Adrenal gland (tissue), 12 donors: Measurements from ENCODE around the gene NSA2. TPM values are rescaled to one million over a fixed set of nuclear protein-coding genes. Genes with fewer than 3 reads are reported as not detected.
"Not testable (repeated sequence)": the region's sequence is repeated elsewhere in the genome, so short reads cannot be mapped to it uniquely, and the experiment has no call there.

ENCODE experiments used
- DNase-seq, 7 donors: peaks; one replicate each; pipeline ENCODE4 v3.0.0-alpha.2; 2019 to 2020
- H3K27ac ChIP-seq, 5 donors: fragments of 200-600 bp; sonication (generic) in 4 of 5; 1 replicate in 3 of 5; 2 replicates in 2 of 5; pipeline versions ENCODE4 v1.5.1 to v1.8.0; 2016 to 2020; ENCODE audit warnings: mild to moderate bottlenecking in 1 of 5
- H3K27me3 ChIP-seq: fragments of 200-600 bp; 2 replicates; pipeline ENCODE4 v1.8.0; 2021
- H3K36me3 ChIP-seq, 2 donors: fragments of 200-600 bp; replicated peaks in 1 of 2; 1 replicate in 1 of 2; 2 replicates in 1 of 2; pipeline versions ENCODE4 v1.5.1 to v1.8.0; 2018 to 2022
- H3K4me1 ChIP-seq, 2 donors: fragments of 200-600 bp; replicated peaks in 1 of 2; 1 replicate in 1 of 2; 2 replicates in 1 of 2; pipeline versions ENCODE4 v1.5.1 to v1.8.0; 2018 to 2021
- H3K4me3 ChIP-seq, 4 donors: fragments of 200-600 bp; sonication (generic) in 3 of 4; one replicate each; pipeline ENCODE4 v1.5.1; 2016 to 2018
- H3K9me3 ChIP-seq, 3 donors: fragments of 200-600 bp; sonication (generic) in 1 of 3; replicated peaks in 1 of 3; 1 replicate in 2 of 3; 2 replicates in 1 of 3; pipeline versions ENCODE4 v1.5.1 to v1.8.0; 2016 to 2021
- POLR2A ChIP-seq, 2 donors: fragments of 450-650 bp; IDR thresholded peaks; one replicate each; pipeline ENCODE4 v1.6.1; 2017; ENCODE audit warnings: antibody characterized with exemption in 2 of 2, mild to moderate bottlenecking in 2 of 2, moderate library complexity in 1 of 2
- WGBS, 4 donors: extraction: QIAGEN DNeasy Blood & Tissue Kit in 2 of 4; methylation state at CpG; one replicate each; pipeline versions ENCODE4 v1.1.5 to v1.1.7; 2013 to 2017; 5-methylcytosine and 5-hydroxymethylcytosine counted together
- intact Hi-C, 2 donors: fragments of 100-400 bp; cut with DNase I; formaldehyde crosslinking; loops; one replicate each; pipeline versions ENCODE4 v1.14.1 to v1.15.0; 2022 to 2023
- polyA plus RNA-seq, 3 donors: library from polyadenylated mRNA; stranded (reverse); fragments of 200-250 nt in 2 of 3; fragments of 350-450 nt in 1 of 3; fragmentation: Illumina TruSeq in 1 of 3; extraction: RNeasy Lipid Tissue Mini Kit (QIAGEN cat#74804) in 1 of 3; gene quantifications; one replicate each; pipeline ENCODE4 v1.2.3, GENCODE V29; 2013 to 2014
- total RNA-seq, 9 donors: library from RNA; depleted of rRNA in 4 of 9; stranded (reverse); fragments of >200 nt in 4 of 9; fragments of 120-200 nt in 1 of 9; fragmentation: NEBNext Ultra II Directional in 1 of 9; extraction: Animal tissue kit (Norgen Biotek cat#: 25700) in 1 of 9; gene quantifications; one replicate each; pipeline versions ENCODE4 v1.1.0 to v1.2.4, GENCODE V29; 2013 to 2023
- TF ChIP-seq, protein P1 (sequence below), 6 experiments: fragments of 450-650 bp in 4 of 6; fragments of 200-600 bp in 2 of 6; sonication (generic) in 1 of 6; IDR thresholded peaks; 1 replicate in 5 of 6; 2 replicates in 1 of 6; pipeline versions ENCODE4 v1.5.1 to v1.8.0; 2016 to 2021; ENCODE audit warnings: antibody characterized with exemption in 6 of 6, mild to moderate bottlenecking in 2 of 6, moderate library complexity in 1 of 6
- donor health status: healthy with polysubstance abuse.
- donor health status: Bipolar disorder and iron deficiency.
- donor health status: DM: yes; HTN: yes; CAD: no.
- donor health status: DM: no; HTN: no; CAD: no.
- donor health status: DM: no; HTN: no; CAD: no.
- donor health status: DM: yes; HTN: yes; CAD: no.

Gene NSA2
- total and polyA plus RNA-seq, 12 donors, result 52.7 to 353 (median 78.4) TPM

DNA sequence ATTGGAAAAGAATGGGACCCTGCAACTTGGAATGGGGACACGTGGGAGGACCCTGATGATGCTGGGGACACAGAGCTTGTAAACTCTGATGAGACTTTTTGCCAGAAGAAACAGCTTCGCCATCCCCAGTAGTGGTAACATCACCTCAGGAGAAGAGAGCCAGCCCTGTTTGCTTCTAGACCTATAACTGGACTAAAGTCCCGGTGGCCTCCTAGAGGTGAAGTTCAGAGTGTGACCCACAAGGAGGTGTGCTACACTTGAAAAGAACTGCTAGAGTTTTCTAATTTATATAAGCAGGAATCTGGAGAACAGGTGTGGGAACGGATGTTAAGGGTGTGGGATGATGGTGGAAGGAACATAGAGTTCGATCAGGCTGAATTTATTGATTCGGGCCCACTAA is 19.8 kb downstream of the NSA2 start:
- H3K27ac ChIP-seq, result no peak overlapping the region
- H3K9me3 ChIP-seq, result no peaks in the 10 kb centered on the region
- no peaks in the 10 kb centered on the region for H3K4me1 ChIP-seq
- 93 to 95% (median 95%) methylated on average over 6 of the region's 6 CpGs for WGBS, 4 donors
- intact Hi-C loops, result no loop called here
- TF ChIP-seq, protein P1, sequence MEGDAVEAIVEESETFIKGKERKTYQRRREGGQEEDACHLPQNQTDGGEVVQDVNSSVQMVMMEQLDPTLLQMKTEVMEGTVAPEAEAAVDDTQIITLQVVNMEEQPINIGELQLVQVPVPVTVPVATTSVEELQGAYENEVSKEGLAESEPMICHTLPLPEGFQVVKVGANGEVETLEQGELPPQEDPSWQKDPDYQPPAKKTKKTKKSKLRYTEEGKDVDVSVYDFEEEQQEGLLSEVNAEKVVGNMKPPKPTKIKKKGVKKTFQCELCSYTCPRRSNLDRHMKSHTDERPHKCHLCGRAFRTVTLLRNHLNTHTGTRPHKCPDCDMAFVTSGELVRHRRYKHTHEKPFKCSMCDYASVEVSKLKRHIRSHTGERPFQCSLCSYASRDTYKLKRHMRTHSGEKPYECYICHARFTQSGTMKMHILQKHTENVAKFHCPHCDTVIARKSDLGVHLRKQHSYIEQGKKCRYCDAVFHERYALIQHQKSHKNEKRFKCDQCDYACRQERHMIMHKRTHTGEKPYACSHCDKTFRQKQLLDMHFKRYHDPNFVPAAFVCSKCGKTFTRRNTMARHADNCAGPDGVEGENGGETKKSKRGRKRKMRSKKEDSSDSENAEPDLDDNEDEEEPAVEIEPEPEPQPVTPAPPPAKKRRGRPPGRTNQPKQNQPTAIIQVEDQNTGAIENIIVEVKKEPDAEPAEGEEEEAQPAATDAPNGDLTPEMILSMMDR (IDR thresholded peaks at IDR 0.05), result no peak
- TF ChIP-seq POLR2A (IDR thresholded peaks at IDR 0.05), result no peak
- no peaks in the 10 kb centered on the region for H3K36me3 ChIP-seq
- H3K4me3 ChIP-seq, result no peak overlapping the region
- H3K27me3 ChIP-seq, result no peaks in the 10 kb centered on the region
- DNase-seq, result no peak

DNA sequence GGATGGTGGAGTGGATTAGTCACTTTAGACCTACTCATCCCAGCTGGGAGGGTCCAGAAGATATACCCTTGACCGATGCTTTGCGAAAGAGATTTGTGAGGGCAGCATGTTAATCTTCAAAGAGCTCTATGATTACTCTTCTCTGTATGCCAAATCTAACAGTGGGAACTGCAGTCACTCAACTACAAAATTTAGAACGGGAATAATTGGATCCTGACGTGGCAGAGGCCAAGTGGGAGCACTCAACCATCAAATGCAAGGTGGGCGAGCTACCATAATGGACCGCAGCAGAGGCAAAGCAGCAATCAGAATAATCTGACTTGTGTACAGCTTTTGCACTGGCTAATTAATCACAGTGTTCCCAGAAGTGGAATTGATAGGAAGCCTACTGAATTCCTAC is 20.4 kb downstream of the NSA2 start:
- 92 to 96% (median 94%) methylated on average over 6 of the region's 6 CpGs for WGBS, 4 donors

DNA sequence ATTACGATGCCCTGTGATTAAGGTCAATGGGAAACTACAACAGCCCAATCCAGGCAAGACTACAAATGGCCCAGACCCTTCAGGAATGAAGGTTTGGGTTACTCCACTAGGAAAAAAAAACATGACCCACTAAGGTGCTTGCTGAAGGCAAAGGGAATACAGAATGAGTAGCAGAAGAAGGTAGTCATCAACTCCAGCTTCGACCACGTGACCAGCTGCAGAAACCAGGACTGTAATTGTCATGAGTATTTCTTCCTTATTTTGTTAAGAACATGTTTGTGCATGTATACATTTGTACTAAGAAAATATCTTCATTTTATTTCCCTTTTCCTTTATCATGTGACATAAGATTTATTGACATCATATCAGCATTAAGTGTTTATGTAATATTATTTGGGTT is 24.6 kb downstream of the NSA2 start:
- DNase-seq, H3K27me3 ChIP-seq, H3K36me3 ChIP-seq, H3K4me1 ChIP-seq, H3K9me3 ChIP-seq, intact Hi-C loops, H3K4me3 ChIP-seq, H3K27ac ChIP-seq: not testable (repeated sequence)
- 96 to 99% (median 97%) methylated on average over 3 of the region's 3 CpGs for WGBS, 4 donors

More for the DNA sequence above, 20.4 kb downstream of the NSA2 start:
- H3K9me3 ChIP-seq, result no peaks in the 10 kb centered on the region
- no peaks in the 10 kb centered on the region for H3K36me3 ChIP-seq
- TF ChIP-seq, protein P1 (IDR thresholded peaks at IDR 0.05), result no peak
- TF ChIP-seq POLR2A (IDR thresholded peaks at IDR 0.05), result no peak
- no peaks in the 10 kb centered on the region for H3K4me1 ChIP-seq
- no peak for DNase-seq
- intact Hi-C loops, result no loop called here
- H3K27ac ChIP-seq, result no peak overlapping the region
- H3K4me3 ChIP-seq, result no peak overlapping the region
- H3K27me3 ChIP-seq, result no peaks in the 10 kb centered on the region

DNA sequence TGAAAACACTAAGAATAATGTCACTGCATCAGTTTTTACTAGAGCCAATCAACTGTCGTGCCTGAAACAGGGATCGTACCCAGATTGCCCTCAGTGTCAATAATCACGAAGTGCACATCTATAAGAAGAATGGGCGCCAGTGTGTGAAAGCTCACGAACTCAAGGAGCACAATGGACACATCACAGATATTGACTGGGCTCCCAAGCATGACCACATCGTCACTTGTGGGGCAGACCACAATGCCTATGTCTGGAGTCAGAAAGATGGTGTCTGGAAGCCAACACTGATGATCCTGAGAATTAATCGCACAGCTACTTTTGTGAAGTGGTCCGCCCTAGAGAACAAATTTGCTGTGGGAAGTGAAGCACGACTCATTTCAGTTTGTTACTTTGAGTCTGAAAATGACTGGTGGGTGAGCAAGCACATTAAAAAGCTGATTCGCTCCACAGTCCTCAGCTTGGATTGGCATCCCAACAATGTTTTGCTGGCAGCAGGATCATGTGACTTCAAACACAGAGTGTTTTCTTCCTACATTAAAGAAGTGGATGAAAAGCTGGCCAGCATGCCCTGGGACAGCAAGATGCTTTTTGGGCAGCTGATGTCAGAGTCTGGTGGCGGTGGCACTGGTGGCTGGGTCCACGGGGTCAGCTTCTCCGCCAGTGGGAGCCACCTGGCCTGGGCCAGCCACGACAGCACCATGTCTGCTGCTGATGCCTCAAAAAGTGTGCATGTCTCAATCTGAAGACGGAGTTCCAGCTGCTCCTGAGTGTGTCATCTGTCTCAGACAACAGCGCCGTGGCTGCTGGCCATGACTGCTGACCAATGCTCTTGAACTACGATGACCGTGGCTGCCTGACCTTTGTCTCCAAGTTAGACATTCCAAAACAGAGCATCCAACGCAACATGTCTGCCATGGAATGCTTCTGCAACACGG is 32.2 kb downstream of the NSA2 start:
- 92 to 95% (median 93%) methylated on average over 17 to 21 of the region's 21 CpGs for WGBS, 4 donors
- Histone ChIP-seq H3K9me3 (no peaks in the 10 kb centered on the region), H3K27ac (no peak overlapping the region), H3K4me3 (no peak overlapping the region), H3K4me1 (no peaks in the 10 kb centered on the region), H3K27me3 (no peaks in the 10 kb centered on the region), H3K36me3 (peaks cover 0 to 6% of the 10 kb centered on the region in 2 donors)
- DNase-seq, result no peak
- intact Hi-C loops, result no loop called here
- no peak for TF ChIP-seq POLR2A (IDR thresholded peaks at IDR 0.05)
- TF ChIP-seq, protein P1 (IDR thresholded peaks at IDR 0.05), result no peak

DNA sequence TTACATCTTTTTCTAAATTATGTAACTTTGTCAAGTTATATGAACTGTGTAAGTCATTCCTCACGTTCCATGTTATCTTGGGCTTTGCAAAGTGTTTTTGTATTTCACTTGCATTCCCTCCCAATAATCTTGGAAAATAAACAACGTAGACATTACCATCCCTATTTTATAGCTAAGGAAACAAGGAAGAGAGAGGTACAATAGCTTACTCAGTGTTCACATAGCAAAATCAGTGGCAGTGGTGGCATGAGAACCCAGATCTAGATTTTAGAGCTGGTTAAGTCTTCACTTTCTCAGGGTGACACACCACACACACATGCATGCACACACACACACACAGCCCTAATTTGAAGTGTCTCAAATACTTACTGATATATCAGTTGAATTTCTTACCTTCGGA is 34.1 kb downstream of the NSA2 start:
- H3K9me3 ChIP-seq, result no peaks in the 10 kb centered on the region
- no peak for TF ChIP-seq POLR2A (IDR thresholded peaks at IDR 0.05)
- TF ChIP-seq, protein P1 (IDR thresholded peaks at IDR 0.05), result no peak
- H3K27ac ChIP-seq, result no peak overlapping the region
- H3K4me1 ChIP-seq, result no peaks in the 10 kb centered on the region
- WGBS, 4 donors, result 83 to 90% (median 85%) methylated on average over 3 of the region's 3 CpGs
- peaks cover 0 to 3% of the 10 kb centered on the region in 2 donors for H3K36me3 ChIP-seq
- H3K4me3 ChIP-seq, result no peak overlapping the region
- intact Hi-C loops, result no loop called here
- no peak for DNase-seq
- no peaks in the 10 kb centered on the region for H3K27me3 ChIP-seq
